NCI-H187 treated with DMSO at 0.1 percent for 48 hours (cell line): Measurements from ENCODE around the gene FAM13A.

Source experiments
- DNase-seq: peaks from one replicate; lab custom pipeline; 2025; lab: John Stamatoyannopoulos, UW

Gene FAM13A

DNA sequence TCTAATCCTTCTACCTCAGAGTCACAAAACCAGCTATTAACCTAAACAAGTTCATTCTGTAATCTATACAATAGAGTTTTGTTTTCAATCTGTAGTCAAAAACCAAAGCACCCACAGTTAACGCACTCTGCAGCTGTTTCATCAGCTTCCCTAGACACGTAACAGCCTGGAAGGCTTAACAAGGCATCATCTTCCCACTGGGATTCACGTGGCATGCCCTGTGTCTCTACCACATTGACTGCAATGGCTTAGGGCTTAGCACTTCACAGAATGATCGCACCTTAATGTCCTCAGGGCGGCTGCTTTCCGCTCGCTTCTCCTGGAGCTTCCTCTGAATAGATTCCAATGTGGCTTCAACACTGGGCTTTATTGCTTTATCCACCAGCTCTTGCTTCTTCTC is 309.6 kb downstream of the FAM13A start:
- DNase-seq, result no peak

DNA sequence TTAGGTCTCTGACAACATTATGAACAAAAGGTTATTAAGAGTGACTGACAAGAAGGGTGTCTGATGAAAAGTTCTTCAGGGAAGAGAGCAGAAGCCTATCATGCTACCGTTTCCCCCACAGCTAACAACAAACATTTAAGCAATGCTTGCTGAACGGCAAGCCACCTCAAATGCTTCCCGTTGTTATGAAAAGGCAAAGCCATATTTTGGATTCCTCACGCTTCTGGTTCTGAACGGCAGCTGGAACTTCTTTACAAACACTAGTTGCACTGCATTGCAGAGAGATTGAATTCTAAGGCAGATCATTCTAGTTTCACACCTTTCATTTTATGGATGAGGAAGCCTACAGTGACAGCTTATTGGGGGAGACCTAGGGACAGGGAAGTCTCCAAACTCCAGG is 310.8 kb downstream of the FAM13A start:
- no peak for DNase-seq

DNA sequence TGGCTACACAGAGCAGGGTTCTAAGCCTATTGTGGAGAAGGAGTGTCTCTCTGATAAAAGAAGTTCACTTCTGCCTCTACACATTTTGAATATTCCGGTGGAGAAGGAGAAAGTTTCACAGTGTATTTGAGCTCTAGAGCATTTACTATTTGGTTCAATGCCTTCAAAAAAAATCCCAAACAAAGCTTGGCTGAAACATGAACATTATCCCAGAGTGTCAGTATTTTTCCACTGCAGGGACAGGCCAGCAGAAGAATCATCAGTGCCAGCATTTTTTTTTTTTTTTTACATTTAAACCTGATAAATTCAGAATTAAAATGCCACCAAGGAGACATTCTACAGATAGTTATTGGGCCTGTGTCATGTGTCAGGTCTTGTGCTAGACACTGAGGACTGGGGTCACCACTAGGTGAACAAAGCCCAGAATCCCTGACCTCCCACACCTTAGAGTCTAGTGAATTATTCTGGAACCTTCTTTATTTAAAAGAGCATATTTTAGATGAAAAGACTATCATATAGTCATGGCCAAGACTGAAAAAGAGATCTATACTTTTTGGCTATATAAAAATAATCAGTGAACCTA is 311.3 kb downstream of the FAM13A start:
- no peak for DNase-seq

- no peak for DNase-seq
These were observed 311.8 kb downstream of the FAM13A start for GRCh38 chr4:88745175-88745574.

- no peak for DNase-seq
These were observed 312.4 kb downstream of the FAM13A start for GRCh38 chr4:88744609-88745008.

DNA sequence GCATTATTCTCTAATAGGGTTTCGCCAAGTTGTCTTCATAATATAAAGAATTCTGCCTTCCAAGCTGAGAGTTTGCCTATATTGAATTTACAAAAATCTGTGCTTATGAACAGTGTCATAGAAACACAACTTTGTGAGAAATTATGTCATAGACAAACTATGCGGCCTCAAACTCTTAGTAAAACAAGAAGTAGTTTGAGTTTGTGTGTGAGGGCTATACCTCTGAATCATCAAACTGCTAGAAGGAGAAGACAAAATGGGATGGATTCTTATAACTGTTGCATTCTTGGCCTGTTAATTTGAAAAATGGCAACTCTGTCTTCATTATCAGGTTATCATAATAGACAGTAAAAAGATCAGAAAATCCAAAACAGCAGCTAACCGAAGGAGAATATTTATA is 313.3 kb downstream of the FAM13A start:
- DNase-seq, result no peak

DNA sequence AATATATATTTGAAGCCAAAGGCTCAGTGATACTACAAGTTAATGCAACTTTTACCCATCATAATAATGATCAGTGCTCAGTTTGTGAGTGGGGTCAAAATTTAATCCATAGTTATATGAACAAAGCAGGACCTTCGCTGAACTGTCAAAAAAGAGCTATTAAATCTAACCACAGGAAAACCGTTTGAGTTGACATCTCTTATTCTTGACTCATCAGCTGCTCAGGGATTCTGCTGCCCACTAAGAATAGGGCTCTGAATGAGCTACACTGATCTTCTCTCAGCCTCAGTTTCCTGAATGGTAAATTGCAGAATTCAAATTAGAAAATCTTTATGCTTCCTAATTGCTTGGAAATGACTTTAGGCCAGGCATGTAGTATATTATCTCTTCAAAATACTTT is 314.4 kb downstream of the FAM13A start:
- DNase-seq, result no peak

GRCh38 chr4:88738180-88738579 is 318.8 kb downstream of the FAM13A start:
- DNase-seq, result no peak

- peak; percentile 89 for DNase-seq
These were observed 319.6 kb downstream of the FAM13A start for GRCh38 chr4:88737307-88737941.

DNA sequence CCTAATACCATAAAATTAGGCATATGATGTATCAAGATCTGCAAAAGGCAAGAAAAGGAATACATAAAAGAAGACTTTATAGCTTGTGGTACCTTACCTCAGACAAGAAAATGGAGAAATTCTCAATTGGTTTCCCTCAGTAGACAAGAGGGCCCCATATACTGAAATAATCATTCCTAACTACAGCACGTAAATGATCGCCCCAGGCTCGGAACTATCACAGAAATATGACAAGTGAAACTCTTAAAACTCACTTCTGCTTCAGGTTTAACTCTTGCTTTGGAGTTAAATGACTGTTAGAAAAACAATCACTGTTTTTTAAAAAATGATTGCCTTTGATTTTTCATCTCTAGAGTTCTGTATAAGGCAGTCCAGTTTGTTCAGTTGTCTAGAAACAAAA is 320.7 kb downstream of the FAM13A start:
- DNase-seq, result no peak

- no peak for DNase-seq
These were observed 321.4 kb downstream of the FAM13A start for GRCh38 chr4:88735564-88735963.

DNA sequence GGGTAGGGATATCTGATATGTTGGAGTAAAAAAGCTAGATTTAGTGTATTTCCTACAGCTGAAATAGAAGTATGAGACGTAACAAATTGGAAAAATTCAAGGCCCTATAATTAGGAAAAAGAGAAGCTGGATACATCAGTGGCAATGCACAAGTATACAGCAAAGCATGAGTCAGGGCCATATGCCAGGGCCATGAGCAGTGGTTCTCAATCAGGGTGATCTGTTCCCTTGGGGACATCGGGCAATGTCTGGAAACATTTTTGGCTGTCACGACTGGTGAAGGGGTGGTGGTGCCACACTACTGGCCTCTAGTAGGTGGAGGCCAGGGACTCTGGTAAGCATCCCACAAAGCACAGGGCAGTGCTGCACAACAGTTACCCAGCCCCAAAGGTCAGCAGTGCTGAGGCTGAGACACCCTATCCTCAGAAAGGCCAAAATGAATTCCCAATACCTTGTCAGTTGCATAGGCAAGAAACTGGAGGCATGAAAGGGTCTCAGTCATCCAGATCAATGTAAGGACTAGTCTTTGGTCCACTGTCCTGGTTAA is 322.5 kb downstream of the FAM13A start:
- no peak for DNase-seq

DNA sequence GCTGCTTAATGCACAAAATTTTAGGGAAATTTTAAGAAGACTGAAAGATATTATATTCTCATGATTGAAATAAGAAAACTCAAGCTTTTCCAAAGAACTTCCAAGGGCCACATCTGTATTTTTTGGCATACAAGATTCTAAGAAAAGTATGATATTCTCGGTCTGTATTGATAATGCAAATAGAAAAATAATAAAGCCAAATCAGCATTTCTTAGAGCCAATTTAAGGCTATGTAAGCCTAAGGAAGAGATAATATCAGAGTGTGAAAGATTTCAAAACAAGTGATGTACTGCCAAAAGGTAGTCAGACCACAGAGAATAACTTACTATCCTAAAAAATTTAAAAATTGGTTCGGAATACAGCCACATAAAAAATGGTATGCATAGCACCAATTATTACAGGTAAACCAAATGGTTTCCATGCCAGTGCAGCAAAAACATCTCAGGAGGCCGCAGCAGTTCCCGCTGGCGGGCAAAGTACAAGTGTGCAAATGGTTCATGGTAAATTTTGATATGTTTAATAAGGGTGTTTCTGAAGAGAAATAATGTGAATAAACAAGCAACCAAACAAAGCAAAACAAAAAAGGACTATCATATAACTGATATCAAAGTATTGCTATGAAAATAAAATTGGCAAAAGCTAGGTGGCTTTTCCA is 324.1 kb downstream of the FAM13A start:
- DNase-seq, result no peak

DNA sequence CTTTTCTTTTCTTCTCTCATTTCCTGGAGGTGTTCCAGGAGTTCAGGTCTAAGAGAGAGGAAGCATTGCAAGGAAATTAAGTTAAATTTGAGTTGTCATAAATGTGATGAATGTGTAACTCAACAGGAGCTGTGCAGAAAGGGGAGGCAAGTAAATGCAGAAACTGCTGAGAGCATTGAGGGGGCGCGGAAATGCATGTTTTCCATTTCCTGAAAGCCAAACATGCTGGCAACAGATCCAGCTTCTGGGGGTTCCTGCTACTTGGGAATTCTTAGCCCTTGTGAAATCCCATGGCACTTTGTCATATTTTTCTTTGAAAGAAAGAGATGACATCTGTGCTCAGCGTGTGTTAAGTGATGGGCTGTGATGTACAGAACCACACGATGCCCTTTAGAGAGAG is 325.6 kb downstream of the FAM13A start:
- DNase-seq, result no peak

GRCh38 chr4:88730811-88731210 is 326.2 kb downstream of the FAM13A start:
- DNase-seq, result no peak

DNA sequence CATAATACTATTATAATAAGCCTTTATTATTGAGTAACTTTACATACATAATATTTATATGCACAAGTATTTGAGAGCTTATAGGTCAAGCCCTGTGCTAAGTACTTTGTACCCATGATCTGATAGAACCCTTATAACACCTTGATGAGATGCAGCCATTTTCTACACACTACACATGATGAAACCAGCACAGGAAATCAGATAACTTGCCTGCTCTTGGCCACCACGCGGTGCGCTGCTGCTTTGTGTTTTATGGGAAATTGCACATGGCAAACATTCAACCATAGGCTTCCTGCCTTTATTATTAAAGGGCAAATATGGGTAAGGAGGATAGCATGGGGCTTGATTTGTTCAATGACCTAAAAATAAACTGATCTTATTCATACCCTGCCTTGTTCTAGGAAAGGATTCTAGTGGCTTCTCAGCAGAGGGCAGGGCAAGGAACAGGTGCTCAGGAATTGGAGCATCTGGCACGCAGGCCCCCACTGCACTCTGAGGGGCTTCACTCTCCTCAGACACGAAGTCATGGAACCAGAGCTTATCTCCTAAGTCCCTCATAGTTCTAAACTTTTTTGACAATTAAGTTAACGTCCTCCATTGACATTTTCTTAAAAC is 327.7 kb downstream of the FAM13A start:
- no peak for DNase-seq

DNA sequence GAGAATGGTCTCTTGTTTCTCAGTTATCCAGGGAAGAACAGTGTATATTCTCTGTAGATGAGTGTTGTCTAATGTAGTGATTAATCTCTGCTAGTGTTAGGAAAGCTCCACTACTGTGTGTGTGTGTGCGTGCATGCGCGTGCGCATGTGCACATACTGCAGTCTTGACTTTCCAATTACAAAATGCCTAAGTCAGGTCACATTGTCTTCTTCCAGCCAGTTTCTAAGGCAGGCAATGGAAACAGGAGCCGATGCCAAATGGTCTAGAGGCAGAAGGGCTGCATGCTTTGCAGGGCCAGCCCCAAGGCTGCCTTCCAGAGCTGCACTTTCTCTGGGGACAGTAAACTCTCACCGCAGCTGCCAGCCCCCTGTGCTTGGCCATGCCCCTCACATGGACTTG is 328.8 kb downstream of the FAM13A start:
- no peak for DNase-seq

GRCh38 chr4:88725986-88726385 is 331.0 kb downstream of the FAM13A start:
- DNase-seq, result no peak

DNA sequence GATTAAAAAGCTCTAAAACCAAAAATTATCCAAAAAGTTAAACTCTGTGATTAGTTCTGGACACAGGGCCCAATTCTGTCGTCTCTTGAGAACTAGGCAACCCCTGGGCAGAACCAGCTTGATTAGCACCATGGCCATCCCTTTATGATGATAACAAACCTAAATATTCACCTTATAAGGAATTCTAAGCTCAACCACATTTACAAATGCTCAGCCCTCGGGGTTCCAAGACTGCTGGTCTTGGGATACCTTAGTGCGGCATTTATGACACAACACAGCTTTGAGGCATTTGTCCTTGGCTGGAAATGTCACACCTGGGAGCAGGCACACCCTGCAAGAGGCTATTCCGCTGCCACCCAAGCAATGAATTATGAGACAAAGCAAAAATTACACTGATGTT is 331.8 kb downstream of the FAM13A start:
- no peak for DNase-seq

- DNase-seq, result no peak
These were observed 332.6 kb downstream of the FAM13A start for GRCh38 chr4:88724406-88724805.

- DNase-seq, result no peak
These were observed 334.2 kb downstream of the FAM13A start for GRCh38 chr4:88722828-88723227.

DNA sequence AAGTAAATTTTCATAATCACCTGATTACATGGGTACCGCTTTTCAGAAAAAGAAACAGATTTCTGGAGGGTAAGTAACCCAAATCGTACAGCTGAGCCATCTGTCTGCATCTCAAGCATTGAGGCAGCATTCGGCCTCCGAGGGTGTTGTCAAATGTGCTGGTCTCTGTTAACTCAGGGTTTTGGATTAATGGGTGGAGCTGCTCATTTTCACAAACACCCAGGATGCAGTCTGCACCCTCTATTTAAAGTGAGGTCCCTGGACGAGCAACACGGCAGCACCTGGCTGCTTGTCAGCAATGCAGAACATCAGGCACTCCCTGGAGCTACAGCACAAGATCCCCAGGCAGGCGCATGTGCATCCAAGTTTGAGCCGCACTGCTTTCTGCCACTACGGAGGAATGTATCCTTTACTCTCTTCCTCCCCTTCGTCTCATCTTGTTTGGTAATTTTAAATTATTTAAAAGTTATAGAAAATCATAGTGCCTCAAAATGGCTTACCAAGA is 334.7 kb downstream of the FAM13A start:
- DNase-seq, result no peak
